IMR-90 (cell line): ENCODE results near the gene CDH12. TPM values are rescaled to one million over a fixed set of nuclear protein-coding genes. Genes with fewer than 3 reads are reported as not detected.

ENCODE experiments used
- ATAC-seq: fragments of 200-7000 bp; cut with Tn5 transposase; 2 replicates; pipeline ENCODE4 v1.9.1; 2020; ENCODE audit warnings: low read depth, mild to moderate bottlenecking, moderate library complexity
- BruUV-seq: library from RNA; stranded (reverse); fragments of 400-500 nt; replicated peaks from 2 replicates; lab custom pipeline; 2021; lab: Mats Ljungman, UMichigan
- CTCF ChIA-PET: fragments of 300-600 bp; formaldehyde crosslinking; extraction: SDS; loops from one replicate; lab custom pipeline; 2021; ENCODE audit warnings: antibody characterized with exemption; lab: Yijun Ruan, JAX
- POLR2A ChIA-PET: fragments of 300-600 bp; sonication (Branson Sonifier 250); formaldehyde crosslinking; loops from one replicate; lab custom pipeline; 2022; ENCODE audit warnings: antibody characterized with exemption; ENCODE audit not compliant: unreplicated experiment; lab: Charles Lee
- DNase-seq: peaks from one replicate; pipeline ENCODE4 v3.0.0; 2013
- H2AFZ ChIP-seq: replicated peaks from 2 replicates; pipeline ENCODE3; 2013; ENCODE audit warnings: low read length, mild to moderate bottlenecking; ENCODE audit not compliant: poor library complexity
- H2AK5ac ChIP-seq: 2 replicates; pipeline ENCODE4 v1.6.1; 2013; ENCODE audit warnings: low read depth, low read length, inconsistent platforms
- H2AK9ac ChIP-seq: replicated peaks from 2 replicates; pipeline ENCODE3; 2013; ENCODE audit warnings: mild to moderate bottlenecking, low read depth, low read length, moderate library complexity; ENCODE audit not compliant: poor library complexity
- H2BK120ac ChIP-seq: 2 replicates; pipeline ENCODE4 v1.6.1; 2013; ENCODE audit warnings: low read depth, low read length, inconsistent platforms
- H2BK15ac ChIP-seq: 3 replicates; pipeline ENCODE4 v1.6.1; 2013; ENCODE audit warnings: low read depth, low read length, inconsistent platforms
- H2BK20ac ChIP-seq: 2 replicates; pipeline ENCODE4 v1.6.1; 2013; ENCODE audit warnings: low read depth, mild to moderate bottlenecking, inconsistent platforms, low read length, moderate library complexity
- H2BK5ac ChIP-seq: 2 replicates; pipeline ENCODE4 v1.6.1; 2013; ENCODE audit warnings: mild to moderate bottlenecking, low read depth, low read length, inconsistent platforms; ENCODE audit not compliant: poor library complexity, severe bottlenecking
- H3K14ac ChIP-seq: replicated peaks from 2 replicates; pipeline ENCODE4 v1.6.1; 2013; ENCODE audit warnings: low read depth, low read length, inconsistent platforms
- H3K18ac ChIP-seq: 2 replicates; pipeline ENCODE4 v1.6.1; 2013; ENCODE audit warnings: low read depth, low read length, control low read depth
- H3K23ac ChIP-seq: 2 replicates; pipeline ENCODE4 v1.6.1; 2013; ENCODE audit warnings: low read depth, low read length, inconsistent platforms
- H3K27ac ChIP-seq: 2 replicates; pipeline ENCODE4 v1.5.1; 2013; ENCODE audit warnings: mild to moderate bottlenecking, control low read depth, low read length; ENCODE audit not compliant: insufficient read depth
- H3K27me3 ChIP-seq: 2 replicates; pipeline ENCODE4 v1.6.1; 2013; ENCODE audit warnings: low read length; ENCODE audit not compliant: control insufficient read depth, insufficient read depth
- H3K36me3 ChIP-seq: 2 replicates; pipeline ENCODE4 v1.6.1; 2013; ENCODE audit warnings: low read length, mixed read lengths; ENCODE audit not compliant: control insufficient read depth, insufficient read depth
- H3K4ac ChIP-seq: 2 replicates; pipeline ENCODE4 v1.6.1; 2013; ENCODE audit warnings: low read depth, low read length, inconsistent platforms
- H3K4me1 ChIP-seq: 2 replicates; pipeline ENCODE4 v1.6.1; 2013; ENCODE audit warnings: low read length, mixed read lengths; ENCODE audit not compliant: control insufficient read depth, insufficient read depth
- H3K4me2 ChIP-seq: 2 replicates; pipeline ENCODE4 v1.6.1; 2013; ENCODE audit warnings: low read depth, mild to moderate bottlenecking, control low read depth, low read length, moderate library complexity
- H3K4me3 ChIP-seq: 2 replicates; pipeline ENCODE4 v1.5.1; 2013; ENCODE audit warnings: low read depth, mild to moderate bottlenecking, control low read depth, low read length, moderate library complexity; ENCODE audit not compliant: insufficient read depth
- H3K56ac ChIP-seq: 2 replicates; pipeline ENCODE4 v1.6.1; 2013; ENCODE audit warnings: low read length, inconsistent platforms; ENCODE audit not compliant: insufficient read depth; ENCODE audit errors: extremely low read depth
- H3K79me1 ChIP-seq, 2 experiments: 2 replicates each; pipeline ENCODE4 v1.6.1; 2013; ENCODE audit warnings: low read length in 2 of 2, inconsistent platforms in 1 of 2, low read depth in 1 of 2
- H3K9ac ChIP-seq: 2 replicates; pipeline ENCODE4 v1.6.1; 2013; ENCODE audit warnings: low read depth, low read length, control low read depth
- H3K9me1 ChIP-seq: 2 replicates; pipeline ENCODE4 v1.6.1; 2013; ENCODE audit warnings: low read length, inconsistent platforms; ENCODE audit not compliant: insufficient read depth
- H3K9me3 ChIP-seq: 2 replicates; pipeline ENCODE4 v1.6.1; 2013; ENCODE audit warnings: low read length; ENCODE audit not compliant: control insufficient read depth, insufficient read depth
- H4K20me1 ChIP-seq: 2 replicates; pipeline ENCODE4 v1.6.1; 2013; ENCODE audit warnings: low read length, inconsistent platforms; ENCODE audit not compliant: insufficient read depth
- H4K5ac ChIP-seq: 2 replicates; pipeline ENCODE4 v1.6.1; 2013; ENCODE audit warnings: mild to moderate bottlenecking, low read depth, low read length, control low read depth
- H4K8ac ChIP-seq, 2 experiments: 2 replicates each; pipeline ENCODE4 v1.6.1; 2013; ENCODE audit warnings: low read depth in 2 of 2, low read length in 2 of 2, control low read depth in 1 of 2, inconsistent platforms in 1 of 2
- H4K91ac ChIP-seq: 2 replicates; pipeline ENCODE4 v1.6.1; 2013; ENCODE audit warnings: low read depth, low read length, inconsistent platforms; ENCODE audit not compliant: insufficient read depth
- BHLHE40 ChIP-seq: fragments of 150-350 bp; IDR thresholded peaks from 2 replicates; pipeline ENCODE4 v1.6.1; 2016; ENCODE audit warnings: mild to moderate bottlenecking, low read depth, low read length
- CEBPB ChIP-seq: IDR thresholded peaks from 2 replicates; pipeline ENCODE4 v1.6.1; 2012; ENCODE audit warnings: low read depth, low read length, improper control_type of control experiment
- CHD1 ChIP-seq: IDR thresholded peaks from 2 replicates; pipeline ENCODE4 v1.6.1; 2012; ENCODE audit warnings: low read depth, low read length, improper control_type of control experiment
- FOS ChIP-seq: fragments of 150-350 bp; IDR thresholded peaks from 2 replicates; pipeline ENCODE4 v1.6.1; 2016; ENCODE audit warnings: low read depth, low read length
- MAFK ChIP-seq: IDR thresholded peaks from 2 replicates; pipeline ENCODE4 v1.6.1; 2012; ENCODE audit warnings: low read depth, low read length, improper control_type of control experiment
- MAZ ChIP-seq: IDR thresholded peaks from 2 replicates; pipeline ENCODE4 v1.6.1; 2012; ENCODE audit warnings: low read depth, mild to moderate bottlenecking, low read length, improper control_type of control experiment, moderate library complexity, borderline replicate concordance
- MXI1 ChIP-seq: IDR thresholded peaks from 2 replicates; pipeline ENCODE4 v1.6.1; 2012; ENCODE audit warnings: low read depth, mild to moderate bottlenecking, low read length, moderate library complexity, borderline replicate concordance
- NFE2L2 ChIP-seq: fragments of 150-350 bp; IDR thresholded peaks from 2 replicates; pipeline ENCODE4 v1.6.1; 2016; ENCODE audit warnings: low read depth, mild to moderate bottlenecking, low read length
- POLR2A ChIP-seq: IDR thresholded peaks from 2 replicates; pipeline ENCODE4 v1.6.1; 2012; ENCODE audit warnings: mild to moderate bottlenecking, low read depth, low read length
- RAD21 ChIP-seq: IDR thresholded peaks from 2 replicates; pipeline ENCODE4 v1.6.1; 2012; ENCODE audit warnings: low read length, improper control_type of control experiment
- RCOR1 ChIP-seq: IDR thresholded peaks from 2 replicates; pipeline ENCODE4 v1.6.1; 2012; ENCODE audit warnings: mild to moderate bottlenecking, low read length, improper control_type of control experiment; ENCODE audit not compliant: insufficient replicate concordance
- RFX5 ChIP-seq: IDR thresholded peaks from 2 replicates; pipeline ENCODE4 v1.8.0; 2012; ENCODE audit warnings: low read depth, mild to moderate bottlenecking, low read length, moderate library complexity
- SMC3 ChIP-seq: fragments of 150-350 bp; IDR thresholded peaks from 2 replicates; pipeline ENCODE4 v1.6.1; 2016; ENCODE audit warnings: low read depth, mild to moderate bottlenecking, antibody characterized with exemption, low read length, moderate library complexity
- WGBS, 2 experiments: methylation state at CpG; one replicate each; pipeline versions ENCODE4 v1.1.5 to v1.1.7; 2013; ENCODE audit warnings: missing lambda C conversion rate in 2 of 2; ENCODE audit not compliant: insufficient read length in 1 of 2; ENCODE audit errors: extremely low coverage in 2 of 2; 5-methylcytosine and 5-hydroxymethylcytosine counted together
- dilution Hi-C: fragments of 300-500 bp; cut with HindIII; formaldehyde crosslinking; loops from one replicate; pipeline ENCODE4 v1.14.3; 2018; ENCODE audit warnings: low sequenced_read_pairs; ENCODE audit not compliant: unreplicated experiment
- in situ Hi-C: fragments of 300-500 bp; cut with MboI; formaldehyde crosslinking; loops from 3 replicates; pipeline ENCODE4 v1.14.3; 2019; ENCODE audit warnings: low sequenced_read_pairs, inconsistent platforms, mixed read lengths
- intact Hi-C: fragments of 100-400 bp; cut with micrococcal nuclease; formaldehyde crosslinking; loops from 2 replicates; pipeline ENCODE4 v1.10.0; 2022
- polyA plus RNA-seq, 3 experiments: library from polyadenylated mRNA; depleted of rRNA; stranded (reverse); fragments of >200 nt; gene quantifications; 2 replicates each; pipeline ENCODE4 v1.2.3, GENCODE V29; 2012; ENCODE audit warnings: low replicate concordance in 1 of 3
- total RNA-seq: library from RNA; depleted of rRNA; stranded (reverse); fragments of >200 nt; gene quantifications from 2 replicates; pipeline ENCODE4 v1.2.3, GENCODE V29; 2012
- TF ChIP-seq, protein P1 (sequence below): conservative IDR thresholded peaks from 2 replicates; pipeline ENCODE4 v1.5.1; 2012; ENCODE audit warnings: mild to moderate bottlenecking, low read depth, low read length, improper control_type of control experiment
- TF ChIP-seq, protein P2 (sequence below): fragments of 150-350 bp; IDR thresholded peaks from 2 replicates; pipeline ENCODE4 v1.6.1; 2016; ENCODE audit warnings: low read depth, mild to moderate bottlenecking, low read length, moderate library complexity, borderline replicate concordance
- TF ChIP-seq, protein P3 (sequence below): fragments of 150-350 bp; IDR thresholded peaks from 2 replicates; pipeline ENCODE4 v1.6.1; 2017; ENCODE audit warnings: mild to moderate bottlenecking, antibody characterized with exemption, low read length, low read depth

The CDH12 gene
- total and polyA plus RNA-seq, 2 of the 4 experiments (the other 2 are of a cell fraction): not detected

DNA sequence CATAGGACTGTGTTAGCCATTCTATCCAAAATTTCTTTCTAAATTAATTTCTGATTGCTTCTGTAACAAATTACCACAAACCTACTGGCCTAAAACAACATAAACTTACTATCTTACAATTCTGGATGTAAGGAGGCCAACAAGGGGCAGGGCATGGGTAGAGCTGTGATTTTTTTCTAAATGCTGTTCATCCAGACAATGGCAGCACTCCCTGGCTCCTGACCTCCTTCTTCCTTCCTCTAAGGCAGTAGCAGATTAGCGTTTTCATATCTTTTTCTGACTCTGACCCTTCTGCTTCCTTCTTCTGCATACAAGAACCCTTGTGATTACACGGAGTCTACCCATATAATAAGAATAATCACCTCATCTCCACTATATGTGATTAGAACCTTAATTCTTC lies 1005.8 kb downstream of the CDH12 start:
- Histone ChIP-seq H4K20me1 (no peaks in the 10 kb centered on the region), H2AFZ (no peak overlapping the region), H3K56ac (no peak overlapping the region), H4K8ac (no peak overlapping the region), H2BK120ac (no peak overlapping the region), H3K9ac (no peak overlapping the region), H3K79me1 (no peaks in the 10 kb centered on the region), H3K9me1 (no peaks in the 10 kb centered on the region), H3K4ac (no peak overlapping the region), H3K18ac (no peak overlapping the region), H3K9me3 (no peaks in the 10 kb centered on the region), H3K27ac (no peak overlapping the region), H2BK5ac (no peak overlapping the region), H3K23ac (no peak overlapping the region), H3K4me2 (no peak overlapping the region), H2BK20ac (no peak overlapping the region), H2AK9ac (no peak overlapping the region), H3K27me3 (no peaks in the 10 kb centered on the region), H4K5ac (no peak overlapping the region), H3K4me1 (no peaks in the 10 kb centered on the region), H2AK5ac (no peak overlapping the region), H4K91ac (no peak overlapping the region), H3K36me3 (no peaks in the 10 kb centered on the region), H2BK15ac (no peak overlapping the region), H3K14ac (no peak overlapping the region), H3K4me3 (no peak overlapping the region)
- ChIA-PET POLR2A (no interaction called here), CTCF (no interaction called here)
- dilution Hi-C loops (no loop called here), in situ Hi-C loops (no loop called here), intact Hi-C loops (no loop called here)
- WGBS, 2 experiments: no CpG with 5 or more reads among the region's 2 CpGs
- DNase-seq (no peak), ATAC-seq (no peak)
- BruUV-seq: no TSS peak
- TF ChIP-seq MAZ (no peak), BHLHE40 (no peak), FOS (no peak), RFX5 (no peak), NFE2L2 (no peak), MXI1 (no peak), MAFK (no peak), CHD1 (no peak), SMC3 (no peak), RAD21 (no peak), RCOR1 (no peak), CEBPB (no peak), POLR2A (no peak)
- TF ChIP-seq, protein P1, sequence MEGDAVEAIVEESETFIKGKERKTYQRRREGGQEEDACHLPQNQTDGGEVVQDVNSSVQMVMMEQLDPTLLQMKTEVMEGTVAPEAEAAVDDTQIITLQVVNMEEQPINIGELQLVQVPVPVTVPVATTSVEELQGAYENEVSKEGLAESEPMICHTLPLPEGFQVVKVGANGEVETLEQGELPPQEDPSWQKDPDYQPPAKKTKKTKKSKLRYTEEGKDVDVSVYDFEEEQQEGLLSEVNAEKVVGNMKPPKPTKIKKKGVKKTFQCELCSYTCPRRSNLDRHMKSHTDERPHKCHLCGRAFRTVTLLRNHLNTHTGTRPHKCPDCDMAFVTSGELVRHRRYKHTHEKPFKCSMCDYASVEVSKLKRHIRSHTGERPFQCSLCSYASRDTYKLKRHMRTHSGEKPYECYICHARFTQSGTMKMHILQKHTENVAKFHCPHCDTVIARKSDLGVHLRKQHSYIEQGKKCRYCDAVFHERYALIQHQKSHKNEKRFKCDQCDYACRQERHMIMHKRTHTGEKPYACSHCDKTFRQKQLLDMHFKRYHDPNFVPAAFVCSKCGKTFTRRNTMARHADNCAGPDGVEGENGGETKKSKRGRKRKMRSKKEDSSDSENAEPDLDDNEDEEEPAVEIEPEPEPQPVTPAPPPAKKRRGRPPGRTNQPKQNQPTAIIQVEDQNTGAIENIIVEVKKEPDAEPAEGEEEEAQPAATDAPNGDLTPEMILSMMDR: no peak
- TF ChIP-seq, protein P2, sequence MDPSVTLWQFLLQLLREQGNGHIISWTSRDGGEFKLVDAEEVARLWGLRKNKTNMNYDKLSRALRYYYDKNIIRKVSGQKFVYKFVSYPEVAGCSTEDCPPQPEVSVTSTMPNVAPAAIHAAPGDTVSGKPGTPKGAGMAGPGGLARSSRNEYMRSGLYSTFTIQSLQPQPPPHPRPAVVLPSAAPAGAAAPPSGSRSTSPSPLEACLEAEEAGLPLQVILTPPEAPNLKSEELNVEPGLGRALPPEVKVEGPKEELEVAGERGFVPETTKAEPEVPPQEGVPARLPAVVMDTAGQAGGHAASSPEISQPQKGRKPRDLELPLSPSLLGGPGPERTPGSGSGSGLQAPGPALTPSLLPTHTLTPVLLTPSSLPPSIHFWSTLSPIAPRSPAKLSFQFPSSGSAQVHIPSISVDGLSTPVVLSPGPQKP: no peak
- TF ChIP-seq, protein P3, sequence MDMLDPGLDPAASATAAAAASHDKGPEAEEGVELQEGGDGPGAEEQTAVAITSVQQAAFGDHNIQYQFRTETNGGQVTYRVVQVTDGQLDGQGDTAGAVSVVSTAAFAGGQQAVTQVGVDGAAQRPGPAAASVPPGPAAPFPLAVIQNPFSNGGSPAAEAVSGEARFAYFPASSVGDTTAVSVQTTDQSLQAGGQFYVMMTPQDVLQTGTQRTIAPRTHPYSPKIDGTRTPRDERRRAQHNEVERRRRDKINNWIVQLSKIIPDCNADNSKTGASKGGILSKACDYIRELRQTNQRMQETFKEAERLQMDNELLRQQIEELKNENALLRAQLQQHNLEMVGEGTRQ: no peak
